Bronchial epithelial cell (primary cell): ENCODE results near the gene AGBL1. TPM values are rescaled to one million over a fixed set of nuclear protein-coding genes. Genes with fewer than 3 reads are reported as not detected.

Experiments
- DNase-seq: peaks from one replicate; pipeline ENCODE4 v3.0.0-alpha.2; 2010; ENCODE audit warnings: low read depth
- FAIRE-seq: peaks from 2 replicates; lab custom pipeline; 2011; peaks lifted over from hg19 to GRCh38; lab: Jason Lieb, UNC
- H3K27me3 ChIP-seq: 2 replicates; pipeline ENCODE4 v1.5.1; 2011; ENCODE audit warnings: low read length; ENCODE audit not compliant: control insufficient read depth, insufficient read depth
- H3K36me3 ChIP-seq: 2 replicates; pipeline ENCODE4 v1.5.1; 2011; ENCODE audit warnings: low read length; ENCODE audit not compliant: control insufficient read depth, insufficient read depth
- H3K4me3 ChIP-seq: 2 replicates; pipeline ENCODE4 v1.5.1; 2011; ENCODE audit warnings: mild to moderate bottlenecking, low read depth, low read length, control low read depth
- CTCF ChIP-seq: IDR thresholded peaks from 2 replicates; pipeline ENCODE4 v1.5.1; 2011; ENCODE audit warnings: mild to moderate bottlenecking, moderate library complexity, low read length, control low read depth, inconsistent platforms; ENCODE audit not compliant: insufficient read depth, severe bottlenecking
- total RNA-seq: library from RNA; depleted of rRNA; stranded (reverse); fragments of >200 nt; gene quantifications from 2 replicates; pipeline ENCODE4 v1.2.1, GENCODE V29; 2014

The AGBL1 gene
- total RNA-seq, 1 donor from 2014 or later: not detected

GRCh38 chr15:86538141-86538540 lies 458.5 kb downstream of the AGBL1 start:
- no peak for TF ChIP-seq CTCF
- no peaks in the 10 kb centered on the region for H3K27me3 ChIP-seq
- peak; percentile 18 for FAIRE-seq
- H3K36me3 ChIP-seq: no peaks in the 10 kb centered on the region
- peak; percentile 29 for DNase-seq
- H3K4me3 ChIP-seq: no peak overlapping the region

DNA sequence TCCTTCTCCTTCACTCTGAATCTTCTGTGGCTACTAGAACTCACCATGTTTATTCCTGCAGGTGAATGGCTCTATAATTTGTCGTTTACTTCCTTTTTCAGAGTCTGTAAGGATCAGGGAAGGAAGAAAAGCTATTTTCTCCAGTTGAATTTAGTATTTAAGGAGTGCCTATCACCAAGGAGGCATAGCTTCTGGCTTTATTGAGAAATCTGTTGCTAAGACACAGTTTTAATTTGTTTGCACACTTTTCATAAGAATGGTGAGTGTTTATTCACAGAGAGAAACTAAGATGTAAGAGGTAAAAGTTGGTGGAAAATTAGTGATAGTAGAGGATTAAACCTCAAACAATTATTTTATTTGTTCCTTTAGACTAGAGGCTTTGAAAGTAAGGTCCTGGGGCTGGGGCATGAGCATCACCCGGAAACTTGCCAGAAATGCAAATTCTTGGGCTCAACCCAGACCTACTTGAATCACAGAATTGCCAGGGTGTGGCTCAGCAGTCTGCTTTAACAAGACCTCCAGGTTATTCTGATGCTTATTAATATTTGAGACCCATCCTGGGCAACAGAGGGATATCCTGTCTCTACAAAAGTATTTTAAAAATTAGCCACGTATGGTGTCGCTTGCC lies 461.3 kb downstream of the AGBL1 start:
- H3K4me3 ChIP-seq: no peak overlapping the region
- no peaks in the 10 kb centered on the region for H3K36me3 ChIP-seq
- FAIRE-seq: no peak
- peak; percentile 49 for DNase-seq
- no peak for TF ChIP-seq CTCF
- H3K27me3 ChIP-seq: no peaks in the 10 kb centered on the region

DNA sequence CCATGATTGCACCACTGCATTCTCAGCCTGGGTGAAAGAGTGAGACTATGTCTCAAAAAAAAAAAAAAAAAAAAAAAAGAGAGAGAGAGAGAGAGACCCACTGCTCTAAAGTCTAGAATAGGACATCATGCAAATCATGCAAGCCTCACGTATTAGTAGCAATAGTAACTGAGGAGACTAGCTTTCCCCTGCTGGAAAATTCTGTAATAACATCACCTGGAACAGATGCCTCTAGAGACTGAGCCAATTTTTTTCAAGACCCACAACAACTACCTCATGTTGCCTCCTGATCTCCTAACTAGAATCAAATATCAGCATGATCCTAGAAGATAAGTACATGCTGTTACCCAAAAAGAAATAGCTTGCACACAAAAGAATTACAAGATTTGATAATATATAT lies 461.9 kb downstream of the AGBL1 start:
- TF ChIP-seq CTCF: no peak
- FAIRE-seq (no peak), DNase-seq (no peak)
- Histone ChIP-seq H3K36me3 (no peaks in the 10 kb centered on the region), H3K27me3 (no peaks in the 10 kb centered on the region), H3K4me3 (no peak overlapping the region)

- no peak for FAIRE-seq
- TF ChIP-seq CTCF: no peak
- H3K27me3 ChIP-seq: no peaks in the 10 kb centered on the region
- no peak overlapping the region for H3K4me3 ChIP-seq
- DNase-seq: no peak
- no peaks in the 10 kb centered on the region for H3K36me3 ChIP-seq
Observed at GRCh38 chr15:86550075-86550474, 470.4 kb downstream of the AGBL1 start.

GRCh38 chr15:86553108-86553507 lies 473.4 kb downstream of the AGBL1 start:
- no peak for TF ChIP-seq CTCF
- H3K4me3 ChIP-seq: no peak overlapping the region
- no peaks in the 10 kb centered on the region for H3K36me3 ChIP-seq
- FAIRE-seq (no peak), DNase-seq (peak; percentile 61)
- no peaks in the 10 kb centered on the region for H3K27me3 ChIP-seq

DNA sequence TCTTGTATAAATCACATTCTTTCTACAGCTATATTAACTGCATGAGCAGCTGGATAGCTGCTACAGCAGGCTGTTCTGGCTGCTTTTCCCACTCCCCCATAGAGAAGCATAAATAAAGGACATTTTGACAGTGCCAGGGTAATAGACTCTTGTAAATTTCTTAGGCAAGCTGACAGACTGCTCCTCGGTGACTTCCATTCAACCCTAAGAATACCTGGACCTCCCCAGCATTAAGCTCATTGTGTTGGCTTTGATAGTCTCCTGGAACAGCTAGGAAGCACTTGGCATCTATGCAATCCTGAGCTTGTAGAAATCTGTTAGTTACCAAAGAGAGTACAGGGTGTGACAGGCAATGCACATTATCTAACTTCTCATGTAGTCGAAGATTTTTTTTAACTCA lies 475.4 kb downstream of the AGBL1 start:
- peak; percentile 16 for DNase-seq
- no peak for FAIRE-seq
- H3K4me3 ChIP-seq: no peak overlapping the region
- H3K27me3 ChIP-seq: no peaks in the 10 kb centered on the region
- H3K36me3 ChIP-seq: no peaks in the 10 kb centered on the region
- no peak for TF ChIP-seq CTCF
